Activated CD4-positive, alpha-beta T cell treated with anti-CD3 and anti-CD28 coated beads, Interleukin-2, Interleukin-4, amounts not matched to agents 100 ng/mL and 50 ng/mL, durations not matched to agents 16 hours and 8 hours (primary cell): Measurements from ENCODE around the gene MRPL49.
"Not testable (repeated sequence)": the region's sequence is repeated elsewhere in the genome, so short reads cannot be mapped to it uniquely, and the experiment has no call there.

Source experiments
- DNase-seq: peaks from one replicate; pipeline ENCODE4 v3.0.0-alpha.2; 2020; ENCODE audit warnings: low spot score

The MRPL49 gene

GRCh38 chr11:65165410-65166317, 43.5 kb downstream of the MRPL49 start:
- DNase-seq = no peak

GRCh38 chr11:65166893-65167292, 44.8 kb downstream of the MRPL49 start:
- no peak for DNase-seq

- DNase-seq = no peak
Observed at GRCh38 chr11:65167656-65168055, 45.5 kb downstream of the MRPL49 start.

- no peak for DNase-seq
Observed at GRCh38 chr11:65169164-65169641, 47.1 kb downstream of the MRPL49 start.

GRCh38 chr11:65170058-65170534, 48.0 kb downstream of the MRPL49 start, which contains the start of gene SPDYC:
TSS of gene SPDYC (plus strand) at chr11:65170233. CDS start at chr11:65171358, 1,125 bp downstream.
- no peak for DNase-seq

GRCh38 chr11:65172600-65172999, 50.5 kb downstream of the MRPL49 start:
- DNase-seq = no peak

- DNase-seq = not testable (repeated sequence)
Observed at GRCh38 chr11:65174571-65175010, 52.5 kb downstream of the MRPL49 start.
